Measurements from ENCODE around the gene VCAN.

The VCAN gene

DNA sequence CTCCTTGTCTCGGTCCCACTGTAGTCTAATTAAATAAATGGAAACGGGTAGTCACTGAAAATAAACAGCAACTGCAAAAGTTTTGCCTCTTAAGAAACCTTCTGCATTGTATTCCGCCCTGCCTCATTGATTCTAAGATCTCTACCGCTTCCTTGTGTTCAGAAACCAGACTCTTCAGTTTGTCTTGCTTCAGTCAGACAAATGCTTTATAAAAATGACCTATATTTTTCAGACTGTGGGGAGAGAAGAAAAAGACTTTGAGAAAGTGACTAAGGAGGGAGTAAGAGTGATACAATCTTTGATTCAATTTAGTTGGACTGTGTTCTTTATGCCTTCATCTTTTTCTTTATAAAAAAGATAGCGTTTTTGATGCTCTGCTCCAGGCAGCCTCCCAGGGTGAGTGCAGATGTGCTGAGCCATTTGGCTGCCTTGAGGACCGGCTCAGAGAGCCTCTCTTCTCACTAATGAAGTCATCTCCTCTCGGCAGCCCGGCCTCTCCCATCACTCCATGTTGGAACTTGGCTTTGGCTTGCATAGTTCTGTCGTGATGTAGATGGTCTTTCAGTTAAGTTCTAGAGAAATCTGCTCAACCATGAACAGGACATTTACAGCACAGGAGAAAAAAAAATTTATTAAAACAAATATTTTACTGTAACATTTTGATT lies 4.0 kb upstream of the VCAN start:
- DNase-seq (ENCODE audit: low spot score): peak; percentile 77

DNA sequence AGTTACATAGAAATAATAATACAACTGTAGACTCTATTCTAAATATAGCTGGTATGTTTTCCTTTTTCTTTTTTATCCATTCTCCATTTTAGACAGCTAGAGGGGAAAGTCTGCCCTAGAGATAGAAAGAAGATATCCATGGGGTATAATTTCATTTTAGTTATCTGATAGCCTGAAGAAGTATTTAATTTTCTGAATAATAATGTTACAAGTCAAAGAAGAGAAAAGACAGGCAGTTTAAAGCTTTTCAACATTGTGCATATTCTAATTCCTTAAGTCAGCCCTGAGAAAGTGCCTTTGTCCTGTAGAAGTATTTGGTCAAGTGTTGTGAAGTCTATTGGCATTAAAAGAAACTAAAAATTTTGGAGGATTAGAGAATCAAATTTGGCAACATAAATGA lies 2.5 kb upstream of the VCAN start:
- no peak for DNase-seq (ENCODE audit: low spot score)

GRCh38 chr5:83470526-83471404 lies 779 bp upstream of the VCAN start:
- no peak for DNase-seq (ENCODE audit: low spot score)

DNA sequence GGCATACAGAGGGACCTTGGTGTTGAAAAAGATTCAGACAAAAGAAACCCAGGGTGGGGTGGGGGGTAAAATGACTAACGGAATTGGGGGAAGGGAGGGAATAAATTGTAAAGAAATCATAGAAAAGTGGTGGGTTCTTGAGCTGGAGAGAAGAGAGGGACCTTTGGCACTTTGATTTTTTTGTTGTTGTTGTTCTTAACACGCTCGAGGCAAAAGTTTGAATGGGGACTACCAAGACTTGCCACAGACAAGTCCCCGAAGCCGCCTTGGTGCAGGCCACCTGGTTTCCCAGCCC lies 616 bp downstream of the VCAN start:
- DNase-seq (ENCODE audit: low spot score): no peak

GRCh38 chr5:83472508-83473345 lies 1.2 kb downstream of the VCAN start:
- peak; percentile 73 for DNase-seq (ENCODE audit: low spot score)

- DNase-seq (ENCODE audit: low spot score): peak; percentile 93
Measured at GRCh38 chr5:83473346-83474160, 2.0 kb downstream of the VCAN start.

GRCh38 chr5:83474161-83474796 lies 2.7 kb downstream of the VCAN start:
- DNase-seq (ENCODE audit: low spot score): peak; percentile 93

DNA sequence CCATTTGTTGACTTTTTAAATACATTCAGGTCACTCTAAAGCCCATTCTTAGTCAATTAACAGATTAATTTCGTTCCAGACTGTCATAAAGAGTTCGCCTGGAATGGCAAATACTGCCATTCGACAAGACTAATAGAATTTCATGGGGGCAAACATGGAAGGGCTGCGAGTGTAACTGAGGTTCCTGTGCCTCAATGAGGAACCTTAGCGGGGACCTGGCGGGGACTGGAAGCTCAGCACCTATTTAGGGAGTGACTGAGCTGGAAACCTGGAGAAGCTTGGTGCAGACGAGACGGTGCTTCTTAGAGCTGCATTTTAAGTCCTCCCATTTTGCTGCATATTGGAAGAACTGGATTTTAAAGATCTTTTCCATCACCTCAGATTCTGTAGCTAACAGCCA lies 3.4 kb downstream of the VCAN start:
- no peak for DNase-seq (ENCODE audit: low spot score)

GRCh38 chr5:83475391-83475863 lies 3.9 kb downstream of the VCAN start:
- peak; percentile 73 for DNase-seq (ENCODE audit: low spot score)

- DNase-seq (ENCODE audit: low spot score): peak; percentile 16
Measured at GRCh38 chr5:83475935-83476814, 4.6 kb downstream of the VCAN start.

DNA sequence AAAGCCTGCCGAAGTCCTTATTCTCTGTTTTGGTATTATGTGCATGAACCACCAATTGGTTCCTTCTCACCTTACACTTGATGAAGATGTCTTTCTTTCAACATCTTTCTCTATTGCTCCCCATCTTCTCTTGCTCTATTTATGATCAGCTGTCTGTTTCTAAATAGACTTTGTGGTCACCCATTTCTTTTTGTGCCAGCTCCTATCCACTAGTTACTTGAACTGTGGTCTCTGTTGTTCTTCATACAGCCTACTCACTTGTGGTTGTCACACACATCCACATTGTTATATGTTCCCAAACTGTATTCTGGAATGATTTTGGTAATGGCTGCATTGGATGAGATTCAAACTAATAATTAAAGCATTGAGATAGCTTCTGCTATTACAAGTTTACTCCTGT lies 11.4 kb downstream of the VCAN start:
- no peak for DNase-seq (ENCODE audit: low spot score)

GRCh38 chr5:83484294-83484693 lies 12.8 kb downstream of the VCAN start:
- DNase-seq (ENCODE audit: low spot score): no peak

DNA sequence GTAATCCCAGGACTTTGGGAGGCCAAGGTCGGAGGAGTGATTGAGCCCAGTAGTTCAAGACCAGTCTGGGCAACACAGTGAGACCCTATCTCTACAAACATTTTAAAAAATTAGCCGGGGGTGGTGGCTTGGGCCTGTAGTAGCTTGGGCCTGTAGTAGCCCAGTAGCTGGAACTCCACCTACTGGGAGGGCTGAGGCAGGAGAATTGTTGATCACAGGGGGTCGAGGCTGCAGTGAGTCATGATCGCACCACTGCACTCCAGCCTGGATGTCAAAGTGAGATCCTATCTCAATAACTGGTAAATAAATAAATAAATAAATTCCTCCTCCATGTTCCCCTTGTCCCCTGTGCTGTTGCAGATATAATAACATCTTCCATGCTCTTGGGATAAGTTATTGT lies 14.3 kb downstream of the VCAN start:
- DNase-seq (ENCODE audit: low spot score): no peak

GRCh38 chr5:83487155-83487554 lies 15.6 kb downstream of the VCAN start:
- no peak for DNase-seq (ENCODE audit: low spot score)

DNA sequence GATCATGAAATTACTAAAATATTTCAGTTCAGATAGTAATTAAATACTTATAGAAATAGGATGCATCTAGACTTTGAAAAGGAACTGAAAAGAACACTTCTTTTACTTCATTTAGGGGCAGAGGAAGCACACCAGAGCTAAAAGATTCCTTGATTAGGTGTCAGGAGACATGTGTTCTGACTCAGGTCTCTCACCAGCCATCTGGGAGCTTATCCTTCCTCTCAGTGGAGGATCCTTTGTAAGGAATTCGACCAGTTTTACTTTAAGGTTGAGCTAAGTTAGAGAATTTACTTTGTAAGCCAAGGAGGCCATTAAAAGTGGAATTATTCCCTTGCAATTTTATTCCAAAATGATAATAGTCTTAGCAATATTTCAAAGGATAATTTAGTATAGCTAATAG lies 16.7 kb downstream of the VCAN start:
- DNase-seq (ENCODE audit: low spot score): no peak

DNA sequence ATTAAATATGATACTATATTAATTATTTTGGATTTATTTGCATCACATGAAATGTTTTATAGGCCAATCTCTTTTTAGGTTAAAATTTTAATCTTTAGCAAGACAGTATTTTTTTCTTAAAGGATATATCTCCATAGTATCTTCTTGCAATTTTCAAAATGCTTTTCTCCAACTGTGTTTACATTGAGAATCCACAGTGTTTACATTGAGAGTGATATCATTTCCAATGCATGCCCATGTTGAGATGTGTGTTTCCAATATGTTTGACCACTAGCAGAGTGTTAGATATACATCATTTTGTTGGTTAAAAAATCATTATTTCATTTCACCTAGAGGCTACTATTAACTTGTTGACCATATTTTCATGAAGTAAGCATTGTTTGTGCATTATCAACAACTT lies 17.3 kb downstream of the VCAN start:
- DNase-seq (ENCODE audit: low spot score): no peak

DNA sequence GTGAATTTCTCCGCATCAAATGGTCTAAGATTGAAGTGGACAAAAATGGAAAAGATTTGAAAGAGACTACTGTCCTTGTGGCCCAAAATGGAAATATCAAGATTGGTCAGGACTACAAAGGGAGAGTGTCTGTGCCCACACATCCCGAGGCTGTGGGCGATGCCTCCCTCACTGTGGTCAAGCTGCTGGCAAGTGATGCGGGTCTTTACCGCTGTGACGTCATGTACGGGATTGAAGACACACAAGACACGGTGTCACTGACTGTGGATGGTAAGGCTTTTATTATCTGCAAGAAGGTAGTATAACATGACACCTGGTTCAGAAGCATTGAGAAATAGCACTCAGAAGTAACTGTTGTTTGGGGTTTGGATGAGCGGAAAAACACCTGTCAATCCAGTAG lies 18.7 kb downstream of the VCAN start:
- DNase-seq (ENCODE audit: low spot score): no peak

- no peak for DNase-seq (ENCODE audit: low spot score)
Measured at GRCh38 chr5:83492331-83492730, 20.8 kb downstream of the VCAN start.

DNA sequence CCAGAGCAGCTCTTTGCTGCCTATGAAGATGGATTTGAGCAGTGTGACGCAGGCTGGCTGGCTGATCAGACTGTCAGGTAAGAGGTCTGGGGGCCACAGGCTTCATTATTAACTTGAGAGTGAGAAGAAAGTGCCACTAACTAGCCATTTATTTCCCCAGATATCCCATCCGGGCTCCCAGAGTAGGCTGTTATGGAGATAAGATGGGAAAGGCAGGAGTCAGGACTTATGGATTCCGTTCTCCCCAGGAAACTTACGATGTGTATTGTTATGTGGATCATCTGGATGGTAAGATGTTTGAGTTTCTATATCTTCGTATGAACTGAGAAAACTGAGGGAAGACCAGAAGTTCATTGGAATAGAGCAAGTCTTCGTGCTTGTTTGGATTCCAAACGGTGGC lies 22.1 kb downstream of the VCAN start:
- DNase-seq (ENCODE audit: low spot score): no peak

- DNase-seq (ENCODE audit: low spot score): no peak
Measured at GRCh38 chr5:83494087-83494620, 22.6 kb downstream of the VCAN start.
